ENCODE results near the gene VPS25. TPM values are rescaled to one million over a fixed set of nuclear protein-coding genes. Genes with fewer than 3 reads are reported as not detected.
A peak's percentile ranks its signal among the peaks of the same experiment; 100 is the strongest.

Gene VPS25
- total RNA-seq, 1 donor from 2014 or later: 76.5 TPM

GRCh38 chr17:42748908-42749798, 24.1 kb upstream of the VPS25 start:
- H3K4me3 Mint-ChIP-seq (ENCODE audit: low read depth): no peak overlapping the region
- H3K36me3 Mint-ChIP-seq (ENCODE audit: insufficient read depth): no peaks in the 10 kb centered on the region
- TF ChIP-seq CTCF (IDR thresholded peaks at IDR 0.05; ENCODE audit: unreplicated experiment): no peak
- DNase-seq (ENCODE audit: low spot score, unreplicated experiment): no peak
- H3K27ac Mint-ChIP-seq: no peak overlapping the region
- H3K9me3 Mint-ChIP-seq (ENCODE audit: low read depth): peaks cover 5% of the 10 kb centered on the region
- H3K27me3 Mint-ChIP-seq: peaks cover 12% of the 10 kb centered on the region
- H3K4me1 Mint-ChIP-seq (ENCODE audit: low read depth): peaks cover 7% of the 10 kb centered on the region

- no peak for TF ChIP-seq CTCF (IDR thresholded peaks at IDR 0.05; ENCODE audit: unreplicated experiment)
- no peak overlapping the region for H3K27ac Mint-ChIP-seq
- H3K4me1 Mint-ChIP-seq (ENCODE audit: low read depth): peaks cover 4% of the 10 kb centered on the region
- no peaks in the 10 kb centered on the region for H3K36me3 Mint-ChIP-seq (ENCODE audit: insufficient read depth)
- peaks cover 22% of the 10 kb centered on the region for H3K27me3 Mint-ChIP-seq
- no peak overlapping the region for H3K4me3 Mint-ChIP-seq (ENCODE audit: low read depth)
- no peak for DNase-seq (ENCODE audit: low spot score, unreplicated experiment)
- H3K9me3 Mint-ChIP-seq (ENCODE audit: low read depth): no peaks in the 10 kb centered on the region
Measured at GRCh38 chr17:42750739-42751344, 22.4 kb upstream of the VPS25 start.

DNA sequence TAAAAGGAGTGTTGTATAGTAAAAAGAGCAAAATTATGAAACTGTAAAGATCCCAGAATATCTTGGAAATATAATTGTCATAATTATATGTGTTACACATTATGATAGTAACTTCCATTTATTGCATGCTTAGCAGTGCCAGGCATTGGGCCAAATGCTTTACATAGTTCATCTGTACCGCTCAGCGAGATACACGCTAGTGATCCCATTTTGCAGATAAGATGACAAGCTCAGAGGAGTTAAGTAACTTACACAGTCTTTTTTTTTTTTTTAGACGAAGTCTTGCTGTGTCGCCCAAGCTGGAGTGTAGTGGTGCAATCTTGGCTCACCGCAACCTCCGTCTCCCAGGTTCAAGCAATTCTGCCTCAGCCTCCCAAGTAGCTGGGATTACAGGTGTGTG, 21.6 kb upstream of the VPS25 start:
- H3K4me3 Mint-ChIP-seq (ENCODE audit: low read depth): no peak overlapping the region
- H3K9me3 Mint-ChIP-seq (ENCODE audit: low read depth): no peaks in the 10 kb centered on the region
- H3K27ac Mint-ChIP-seq: no peak overlapping the region
- no peak for TF ChIP-seq CTCF (IDR thresholded peaks at IDR 0.05; ENCODE audit: unreplicated experiment)
- H3K4me1 Mint-ChIP-seq (ENCODE audit: low read depth): peaks cover 4% of the 10 kb centered on the region
- peaks cover 21% of the 10 kb centered on the region for H3K27me3 Mint-ChIP-seq
- no peak for DNase-seq (ENCODE audit: low spot score, unreplicated experiment)
- no peaks in the 10 kb centered on the region for H3K36me3 Mint-ChIP-seq (ENCODE audit: insufficient read depth)

DNA sequence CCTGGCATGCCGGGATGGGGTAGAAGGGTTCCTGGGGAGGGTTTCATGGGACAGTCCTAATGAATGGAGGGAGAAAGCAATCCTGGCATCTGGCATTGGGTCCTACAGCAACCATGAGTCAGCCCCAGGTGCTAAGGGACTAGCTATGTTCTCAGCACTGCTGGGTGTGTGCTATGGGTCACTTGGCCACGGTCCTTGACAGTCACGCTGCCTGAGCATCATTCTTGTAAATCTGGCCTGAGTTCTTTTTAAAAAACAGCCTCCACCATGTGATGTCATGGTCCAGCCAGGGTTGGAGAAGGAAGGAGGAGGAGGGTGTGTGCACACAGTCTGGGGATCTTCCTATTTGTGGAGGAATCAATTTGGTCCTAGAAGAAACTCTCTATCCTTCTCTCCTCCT, 18.5 kb upstream of the VPS25 start:
- Mint-ChIP-seq H3K27ac (no peak overlapping the region), H3K4me1 (ENCODE audit: low read depth) (no peaks in the 10 kb centered on the region), H3K9me3 (ENCODE audit: low read depth) (no peaks in the 10 kb centered on the region), H3K4me3 (ENCODE audit: low read depth) (no peak overlapping the region), H3K27me3 (peaks cover 38% of the 10 kb centered on the region), H3K36me3 (ENCODE audit: insufficient read depth) (no peaks in the 10 kb centered on the region)
- TF ChIP-seq CTCF (IDR thresholded peaks at IDR 0.05; ENCODE audit: unreplicated experiment): no peak
- DNase-seq (ENCODE audit: low spot score, unreplicated experiment): no peak

GRCh38 chr17:42759982-42760651, 13.1 kb upstream of the VPS25 start:
- DNase-seq (ENCODE audit: low spot score, unreplicated experiment): no peak
- Mint-ChIP-seq H3K36me3 (ENCODE audit: insufficient read depth) (no peaks in the 10 kb centered on the region), H3K27me3 (peaks cover 49% of the 10 kb centered on the region), H3K9me3 (ENCODE audit: low read depth) (no peaks in the 10 kb centered on the region), H3K4me1 (ENCODE audit: low read depth) (peaks cover 2% of the 10 kb centered on the region), H3K27ac (no peak overlapping the region), H3K4me3 (ENCODE audit: low read depth) (peak overlapping the region; percentile 61)
- TF ChIP-seq CTCF (IDR thresholded peaks at IDR 0.05; ENCODE audit: unreplicated experiment): no peak

Data from progenitor cell of endocrine pancreas (in vitro differentiated cells).